WERI-Rb-1 (cell line): Measurements from ENCODE around the gene PSMD14.

ENCODE experiments used
- DNase-seq: peaks from one replicate; pipeline ENCODE4 v3.0.0-alpha.2; 2020
- H3K27ac ChIP-seq: fragments of 250-450 bp; sonication (Bioruptor Pico); 2 replicates; pipeline ENCODE4 v1.5.1; 2020; ENCODE audit warnings: mild to moderate bottlenecking, moderate library complexity
- H3K27me3 ChIP-seq: fragments of 250-450 bp; sonication (Bioruptor Pico); 2 replicates; pipeline ENCODE4 v1.5.1; 2021; ENCODE audit warnings: mild to moderate bottlenecking, low read depth, moderate library complexity; ENCODE audit not compliant: insufficient read depth, severe bottlenecking
- H3K36me3 ChIP-seq: fragments of 250-450 bp; sonication (Bioruptor Pico); 2 replicates; pipeline ENCODE4 v1.5.1; 2020; ENCODE audit warnings: mild to moderate bottlenecking, moderate library complexity
- H3K4me3 ChIP-seq: 2 replicates; pipeline ENCODE4 v1.5.1; 2011; ENCODE audit warnings: low read depth, mild to moderate bottlenecking, control low read depth, low read length
- H3K9me3 ChIP-seq: fragments of 250-450 bp; sonication (Bioruptor Pico); 2 replicates; pipeline ENCODE4 v1.5.1; 2021; ENCODE audit warnings: mild to moderate bottlenecking, moderate library complexity; ENCODE audit not compliant: severe bottlenecking
- TF ChIP-seq, protein P1 (sequence below): IDR thresholded peaks from 2 replicates; pipeline ENCODE4 v1.5.1; 2011; ENCODE audit warnings: low read depth, mild to moderate bottlenecking, control low read depth, inconsistent platforms, low read length

PSMD14 gene

DNA sequence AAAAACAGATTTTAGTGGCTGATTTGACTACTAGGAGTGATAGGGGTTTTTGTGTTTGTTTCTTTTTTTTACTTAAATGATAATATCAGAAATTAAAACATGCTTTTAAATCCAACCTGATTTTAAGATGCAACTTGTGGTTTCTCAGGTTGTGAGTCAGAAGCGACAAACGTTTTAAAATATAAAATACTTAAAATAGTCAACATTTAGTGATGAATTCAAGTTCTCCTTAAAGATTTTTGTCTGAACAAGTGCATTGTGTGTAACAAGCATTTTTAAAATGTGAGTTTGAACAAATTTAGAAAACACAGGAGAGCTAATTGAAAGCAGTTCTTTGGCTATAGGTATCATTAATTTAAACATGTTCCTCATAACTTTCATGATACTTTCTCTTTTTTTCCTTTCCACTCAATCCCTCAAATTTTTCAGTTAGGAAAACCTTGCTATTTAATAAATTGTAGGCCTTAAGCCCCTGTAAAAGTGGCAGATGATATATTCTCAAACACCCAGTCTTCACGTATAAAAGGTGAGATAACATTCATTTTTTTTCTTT, 111.5 kb downstream of the PSMD14 start:
- Histone ChIP-seq H3K27ac (no peak overlapping the region), H3K36me3 (no peaks in the 10 kb centered on the region), H3K27me3 (no peaks in the 10 kb centered on the region), H3K4me3 (no peak overlapping the region), H3K9me3 (no peaks in the 10 kb centered on the region)
- TF ChIP-seq, protein P1, sequence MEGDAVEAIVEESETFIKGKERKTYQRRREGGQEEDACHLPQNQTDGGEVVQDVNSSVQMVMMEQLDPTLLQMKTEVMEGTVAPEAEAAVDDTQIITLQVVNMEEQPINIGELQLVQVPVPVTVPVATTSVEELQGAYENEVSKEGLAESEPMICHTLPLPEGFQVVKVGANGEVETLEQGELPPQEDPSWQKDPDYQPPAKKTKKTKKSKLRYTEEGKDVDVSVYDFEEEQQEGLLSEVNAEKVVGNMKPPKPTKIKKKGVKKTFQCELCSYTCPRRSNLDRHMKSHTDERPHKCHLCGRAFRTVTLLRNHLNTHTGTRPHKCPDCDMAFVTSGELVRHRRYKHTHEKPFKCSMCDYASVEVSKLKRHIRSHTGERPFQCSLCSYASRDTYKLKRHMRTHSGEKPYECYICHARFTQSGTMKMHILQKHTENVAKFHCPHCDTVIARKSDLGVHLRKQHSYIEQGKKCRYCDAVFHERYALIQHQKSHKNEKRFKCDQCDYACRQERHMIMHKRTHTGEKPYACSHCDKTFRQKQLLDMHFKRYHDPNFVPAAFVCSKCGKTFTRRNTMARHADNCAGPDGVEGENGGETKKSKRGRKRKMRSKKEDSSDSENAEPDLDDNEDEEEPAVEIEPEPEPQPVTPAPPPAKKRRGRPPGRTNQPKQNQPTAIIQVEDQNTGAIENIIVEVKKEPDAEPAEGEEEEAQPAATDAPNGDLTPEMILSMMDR: no peak
- no peak for DNase-seq

DNA sequence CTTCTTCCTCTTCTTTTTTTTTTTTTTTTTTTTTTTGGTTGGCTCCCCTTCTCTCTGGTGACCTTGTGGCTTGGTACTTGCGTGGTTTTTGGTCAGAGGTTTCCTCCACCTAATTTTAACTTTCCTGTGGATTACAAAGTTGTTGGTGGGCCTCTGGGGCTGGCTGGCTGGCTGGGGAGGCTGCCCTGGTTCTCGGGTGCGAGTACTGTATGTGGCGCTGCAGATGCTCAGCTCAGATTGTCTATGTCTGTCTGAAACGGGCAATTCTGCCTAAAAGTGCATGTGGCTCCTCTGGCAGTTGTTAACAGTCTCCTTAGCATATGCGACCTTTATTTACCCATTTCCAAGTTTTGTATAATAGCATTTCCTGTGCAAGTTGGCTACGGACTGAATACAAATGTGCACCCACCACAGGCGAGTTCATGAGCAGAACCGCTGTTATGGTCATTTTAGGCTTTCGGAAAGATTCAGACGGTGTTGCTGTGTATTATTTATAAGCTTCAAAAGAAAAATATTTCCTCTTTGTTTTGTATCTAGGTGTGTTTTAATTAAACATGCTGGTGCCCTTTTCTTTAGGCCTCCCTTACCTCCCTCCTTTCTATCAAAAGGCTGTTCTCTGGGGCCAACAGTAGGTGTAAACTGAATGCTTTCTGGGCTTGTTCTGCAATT, 112.3 kb downstream of the PSMD14 start:
- no peak overlapping the region; the same call in 1 of the 2 replicates for H3K27ac ChIP-seq
- TF ChIP-seq, protein P1: no peak
- H3K9me3 ChIP-seq: no peaks in the 10 kb centered on the region
- DNase-seq: no peak
- no peaks in the 10 kb centered on the region for H3K36me3 ChIP-seq
- no peaks in the 10 kb centered on the region for H3K27me3 ChIP-seq
- no peak overlapping the region for H3K4me3 ChIP-seq

DNA sequence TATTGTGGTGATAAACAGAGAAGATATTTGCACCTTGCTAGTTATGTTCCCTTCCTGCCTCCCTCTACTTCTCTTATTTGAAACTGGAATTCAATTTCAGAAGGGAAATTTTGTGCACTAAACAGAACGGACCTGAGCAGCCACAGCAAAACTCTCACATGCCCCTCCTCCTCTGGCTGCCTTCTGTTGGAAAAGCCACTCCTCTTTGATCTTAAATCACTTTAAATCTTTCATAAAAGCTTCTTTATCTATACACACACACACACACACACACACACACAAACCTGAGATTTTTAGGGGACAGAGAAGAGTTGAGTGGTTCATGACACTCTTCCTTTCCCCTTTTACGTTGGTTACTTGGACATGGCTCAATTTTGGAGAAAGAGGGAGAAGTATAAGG, 113.5 kb downstream of the PSMD14 start:
- H3K27me3 ChIP-seq: no peaks in the 10 kb centered on the region
- no peaks in the 10 kb centered on the region for H3K36me3 ChIP-seq
- H3K27ac ChIP-seq: peak overlapping the region; percentile 38
- 0 out of 2 replicates have a peak overlapping the region, but pooled peaks have one; percentile 4 for H3K4me3 ChIP-seq
- no peak for DNase-seq
- no peaks in the 10 kb centered on the region for H3K9me3 ChIP-seq
- TF ChIP-seq, protein P1: no peak

DNA sequence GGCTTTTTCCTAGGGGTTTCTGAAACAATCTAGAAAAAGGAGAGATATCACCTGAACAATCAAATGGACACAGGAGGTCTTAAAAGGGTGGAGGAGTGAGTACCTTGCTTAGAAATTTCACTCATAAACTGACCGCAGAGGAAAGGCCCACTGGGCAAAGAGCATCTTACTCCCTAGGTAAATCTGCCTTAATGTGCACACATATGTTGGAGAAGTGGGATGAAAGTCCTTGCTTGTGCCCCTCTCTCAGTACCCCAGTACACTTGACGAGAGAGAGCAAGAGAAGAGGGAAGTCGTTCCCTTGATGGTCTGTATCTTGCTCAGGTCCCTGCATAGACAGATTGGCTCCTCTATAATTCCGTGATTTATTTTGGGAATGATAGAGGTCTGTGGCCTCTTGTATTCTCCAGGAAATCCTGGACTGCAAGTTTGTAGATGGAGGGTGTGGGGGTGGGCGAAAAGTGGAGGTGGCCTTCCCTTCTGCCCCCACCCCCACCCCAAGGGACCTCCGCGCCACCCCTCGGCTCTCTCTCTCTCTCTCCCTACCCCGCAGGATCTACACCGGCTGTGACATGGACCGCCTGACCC, 114.7 kb downstream of the PSMD14 start:
- DNase-seq: no peak
- H3K9me3 ChIP-seq: no peaks in the 10 kb centered on the region
- TF ChIP-seq, protein P1: no peak
- H3K27me3 ChIP-seq: no peaks in the 10 kb centered on the region
- no peak overlapping the region for H3K4me3 ChIP-seq
- H3K36me3 ChIP-seq: no peaks in the 10 kb centered on the region
- no peak overlapping the region; the same call in 1 of the 2 replicates for H3K27ac ChIP-seq

DNA sequence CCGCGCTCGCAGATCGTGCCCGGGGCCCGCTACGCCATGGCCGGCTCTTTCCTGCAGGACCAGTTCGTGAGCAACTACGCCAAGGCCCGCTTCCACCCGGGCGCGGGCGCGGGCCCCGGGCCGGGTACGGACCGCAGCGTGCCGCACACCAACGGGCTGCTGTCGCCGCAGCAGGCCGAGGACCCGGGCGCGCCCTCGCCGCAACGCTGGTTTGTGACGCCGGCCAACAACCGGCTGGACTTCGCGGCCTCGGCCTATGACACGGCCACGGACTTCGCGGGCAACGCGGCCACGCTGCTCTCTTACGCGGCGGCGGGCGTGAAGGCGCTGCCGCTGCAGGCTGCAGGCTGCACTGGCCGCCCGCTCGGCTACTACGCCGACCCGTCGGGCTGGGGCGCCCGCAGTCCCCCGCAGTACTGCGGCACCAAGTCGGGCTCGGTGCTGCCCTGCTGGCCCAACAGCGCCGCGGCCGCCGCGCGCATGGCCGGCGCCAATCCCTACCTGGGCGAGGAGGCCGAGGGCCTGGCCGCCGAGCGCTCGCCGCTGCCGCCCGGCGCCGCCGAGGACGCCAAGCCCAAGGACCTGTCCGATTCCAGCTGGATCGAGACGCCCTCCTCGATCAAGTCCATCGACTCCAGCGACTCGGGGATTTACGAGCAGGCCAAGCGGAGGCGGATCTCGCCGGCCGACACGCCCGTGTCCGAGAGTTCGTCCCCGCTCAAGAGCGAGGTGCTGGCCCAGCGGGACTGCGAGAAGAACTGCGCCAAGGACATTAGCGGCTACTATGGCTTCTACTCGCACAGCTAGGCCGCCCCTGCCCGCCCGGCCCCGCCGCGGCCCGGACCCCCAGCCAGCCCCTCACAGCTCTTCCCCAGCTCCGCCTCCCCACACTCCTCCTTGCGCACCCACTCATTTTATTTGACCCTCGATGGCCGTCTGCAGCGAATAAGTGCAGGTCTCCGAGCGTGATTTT, 115.5 kb downstream of the PSMD14 start:
- no peaks in the 10 kb centered on the region for H3K36me3 ChIP-seq
- no peak overlapping the region for H3K27ac ChIP-seq
- H3K27me3 ChIP-seq: no peaks in the 10 kb centered on the region
- TF ChIP-seq, protein P1: no peak
- no peaks in the 10 kb centered on the region for H3K9me3 ChIP-seq
- no peak for DNase-seq
- H3K4me3 ChIP-seq: no peak overlapping the region
